ENCODE results near the gene TEX2. TPM values are rescaled to one million over a fixed set of nuclear protein-coding genes. Genes with fewer than 3 reads are reported as not detected.

The TEX2 gene
- total RNA-seq, 4 donors from 2014 or later: 26.8 to 51.7 (median 44.9) TPM

DNA sequence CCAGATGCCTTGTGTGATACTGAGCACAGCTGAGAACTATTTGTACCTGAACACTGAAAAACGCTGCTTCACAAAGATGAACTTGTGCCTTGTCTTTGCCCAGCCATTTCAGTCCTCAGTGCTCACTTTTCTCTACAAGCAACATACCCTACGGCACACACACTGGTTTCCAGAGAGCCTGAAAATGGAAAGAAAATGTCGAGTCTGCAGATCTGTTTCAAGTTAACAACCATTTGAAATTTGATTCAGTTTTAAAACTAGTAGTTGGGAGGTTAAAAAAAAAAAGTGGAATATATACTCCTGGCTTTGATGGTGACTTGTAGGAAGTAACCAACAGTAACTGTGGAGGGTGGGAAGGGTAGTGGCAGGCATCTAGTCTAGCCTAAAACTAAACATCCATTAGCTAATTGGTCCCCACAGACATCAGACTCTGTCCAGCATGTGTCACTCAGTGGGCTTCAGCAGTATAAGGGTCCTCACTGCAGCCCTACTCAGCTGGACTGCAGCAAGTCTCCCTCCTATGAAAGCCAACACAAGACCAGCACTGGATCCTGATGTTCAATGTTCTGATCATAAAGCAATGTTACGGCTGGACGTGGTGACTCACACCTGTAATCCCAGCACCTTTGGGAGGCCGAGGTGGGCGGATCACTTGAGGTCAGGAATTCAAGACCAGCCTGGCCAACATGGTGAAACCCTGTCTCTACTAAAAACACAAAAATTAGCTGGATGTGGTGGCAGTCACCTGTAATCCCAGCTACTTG, 160.3 kb downstream of the TEX2 start:
- Histone ChIP-seq H3K27me3 (no peaks in the 10 kb centered on the region), H3K4me1 (peaks cover 0 to 21% (median 3%) of the 10 kb centered on the region in 4 donors), H3K4me3 (no peak overlapping the region), H3K27ac (no peak overlapping the region), H3K36me3 (no peaks in the 10 kb centered on the region), H3K9me3 (no peaks in the 10 kb centered on the region)
- DNase-seq: peak in 1 of 3 donors; percentile 60
- no peak for TF ChIP-seq POLR2A (IDR thresholded peaks at IDR 0.05)
- TF ChIP-seq, protein P1, sequence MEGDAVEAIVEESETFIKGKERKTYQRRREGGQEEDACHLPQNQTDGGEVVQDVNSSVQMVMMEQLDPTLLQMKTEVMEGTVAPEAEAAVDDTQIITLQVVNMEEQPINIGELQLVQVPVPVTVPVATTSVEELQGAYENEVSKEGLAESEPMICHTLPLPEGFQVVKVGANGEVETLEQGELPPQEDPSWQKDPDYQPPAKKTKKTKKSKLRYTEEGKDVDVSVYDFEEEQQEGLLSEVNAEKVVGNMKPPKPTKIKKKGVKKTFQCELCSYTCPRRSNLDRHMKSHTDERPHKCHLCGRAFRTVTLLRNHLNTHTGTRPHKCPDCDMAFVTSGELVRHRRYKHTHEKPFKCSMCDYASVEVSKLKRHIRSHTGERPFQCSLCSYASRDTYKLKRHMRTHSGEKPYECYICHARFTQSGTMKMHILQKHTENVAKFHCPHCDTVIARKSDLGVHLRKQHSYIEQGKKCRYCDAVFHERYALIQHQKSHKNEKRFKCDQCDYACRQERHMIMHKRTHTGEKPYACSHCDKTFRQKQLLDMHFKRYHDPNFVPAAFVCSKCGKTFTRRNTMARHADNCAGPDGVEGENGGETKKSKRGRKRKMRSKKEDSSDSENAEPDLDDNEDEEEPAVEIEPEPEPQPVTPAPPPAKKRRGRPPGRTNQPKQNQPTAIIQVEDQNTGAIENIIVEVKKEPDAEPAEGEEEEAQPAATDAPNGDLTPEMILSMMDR (IDR thresholded peaks at IDR 0.05): no peak

DNA sequence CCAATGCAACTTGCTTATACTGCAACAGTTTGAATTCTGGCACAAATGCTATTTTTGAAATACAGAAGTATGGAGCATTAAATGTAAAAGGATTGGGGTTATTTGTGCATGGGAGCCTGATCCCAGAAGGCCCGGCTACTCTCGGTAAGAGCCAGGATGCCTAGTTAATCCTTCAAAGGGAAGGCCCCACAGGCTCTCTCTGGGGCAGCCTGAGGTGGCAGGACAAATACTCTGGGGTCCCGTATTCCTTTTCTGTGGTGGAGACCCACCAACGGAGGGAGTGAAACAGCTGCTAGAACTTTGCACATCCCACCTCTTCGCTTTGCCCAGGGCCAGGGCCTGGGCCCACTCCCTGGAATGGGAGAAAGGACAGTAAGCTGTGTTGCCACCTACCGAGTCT, 163.5 kb downstream of the TEX2 start:
- Histone ChIP-seq H3K27ac (no peak overlapping the region), H3K4me3 (no peak overlapping the region), H3K27me3 (no peaks in the 10 kb centered on the region), H3K4me1 (peaks cover 0 to 11% (median 0%) of the 10 kb centered on the region in 4 donors), H3K9me3 (no peaks in the 10 kb centered on the region), H3K36me3 (peaks cover 0 to 15% (median 0%) of the 10 kb centered on the region in 3 donors)
- DNase-seq: no peak
- TF ChIP-seq, protein P1 (IDR thresholded peaks at IDR 0.05): no peak
- no peak for TF ChIP-seq POLR2A (IDR thresholded peaks at IDR 0.05)

Small RNA genes lying within 50 kb of the gene (small RNA-seq; reads per million reads assigned to genes)
- 93,203 to 135,275 reads per million in 2 donors for gene SNORD104

Other genes starting within 250 kb of the TEX2 start
- gene ICAM2, start 242.6 kb downstream of the TEX2 start, total RNA-seq: 10 to 100 TPM in 2 of 4 donors, 1 to 10 TPM in 2; 2.1 to 25.6 (median 9.7) TPM
- gene ERN1, start 133.1 kb downstream of the TEX2 start, total RNA-seq: 10 to 100 TPM; 17.2 to 30.0 (median 24.0) TPM
- gene PECAM1, start 127.6 kb upstream of the TEX2 start, total RNA-seq: 100 to 1,000 TPM in 1 of 4 donors, 10 to 100 TPM in 2, 1 to 10 TPM in 1; 8.1 to 140 (median 33.9) TPM
- gene MILR1, start 185.9 kb upstream of the TEX2 start, total RNA-seq: 10 to 100 TPM in 1 of 4 donors, 1 to 10 TPM in 2, not detected in 1; 3.3 to 10.7 (median 5.6) TPM
- 10 to 100 TPM in 2 of 4 donors, 1 to 10 TPM in 2; 3.5 to 33.0 (median 11.0) TPM for gene POLG2, start 233.8 kb upstream of the TEX2 start, total RNA-seq
- 1,000 to 10,000 TPM in 1 of 4 donors, 100 to 1,000 TPM in 3; 381 to 1,017 (median 503) TPM for gene DDX5, start 243.0 kb upstream of the TEX2 start, total RNA-seq
- 100 to 1,000 TPM in 1 of 4 donors, 10 to 100 TPM in 3; 51.1 to 187 (median 79.4) TPM for gene CEP95, start 243.7 kb upstream of the TEX2 start, total RNA-seq

All from Peyer's patch (tissue), 4 donors.